Measurements from ENCODE around the gene EFHB. TPM values are rescaled to one million over a fixed set of nuclear protein-coding genes. Genes with fewer than 3 reads are reported as not detected.

The EFHB gene, protein sequence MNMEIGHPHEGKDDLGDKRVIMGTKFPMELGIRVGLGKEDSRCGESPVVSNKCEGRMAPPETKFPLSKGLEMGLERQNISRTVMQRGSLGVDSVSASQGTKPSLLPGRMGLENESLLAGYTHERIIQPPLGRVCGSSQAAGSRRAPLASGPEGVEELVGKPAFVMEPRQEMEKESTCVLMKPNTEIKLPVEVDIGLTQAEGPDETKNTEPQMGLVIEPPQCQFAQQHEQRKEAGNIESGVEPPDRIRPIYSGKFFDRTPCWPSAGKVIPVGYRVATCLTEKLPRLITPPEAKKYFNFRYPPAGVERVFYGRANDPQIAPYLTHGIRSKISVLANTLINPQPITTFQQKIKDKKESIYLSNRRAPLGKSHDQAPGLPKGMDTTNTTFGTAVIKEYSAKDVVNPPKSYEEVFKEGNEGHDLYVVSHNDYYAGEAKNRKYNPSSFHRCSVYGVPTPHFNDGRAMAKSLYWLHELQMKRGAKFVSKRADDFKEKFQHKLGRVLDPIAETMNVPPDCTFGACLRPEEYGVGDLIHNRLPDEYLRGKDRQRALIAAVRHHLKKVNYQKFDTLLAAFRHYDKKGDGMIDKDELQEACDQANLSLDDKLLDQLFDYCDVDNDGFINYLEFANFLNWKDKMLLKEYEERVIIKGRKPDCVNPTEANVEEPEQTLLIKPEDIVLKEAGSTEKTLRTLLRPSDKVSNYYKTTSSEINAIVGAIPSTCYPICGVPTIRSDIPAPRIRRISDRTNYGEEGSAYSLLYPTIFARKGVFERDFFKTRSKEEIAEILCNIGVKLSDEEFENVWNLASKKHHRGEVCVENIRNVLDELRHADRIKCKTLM
- 0.22 and 0.34 TPM in 2 replicates for total RNA-seq

DNA sequence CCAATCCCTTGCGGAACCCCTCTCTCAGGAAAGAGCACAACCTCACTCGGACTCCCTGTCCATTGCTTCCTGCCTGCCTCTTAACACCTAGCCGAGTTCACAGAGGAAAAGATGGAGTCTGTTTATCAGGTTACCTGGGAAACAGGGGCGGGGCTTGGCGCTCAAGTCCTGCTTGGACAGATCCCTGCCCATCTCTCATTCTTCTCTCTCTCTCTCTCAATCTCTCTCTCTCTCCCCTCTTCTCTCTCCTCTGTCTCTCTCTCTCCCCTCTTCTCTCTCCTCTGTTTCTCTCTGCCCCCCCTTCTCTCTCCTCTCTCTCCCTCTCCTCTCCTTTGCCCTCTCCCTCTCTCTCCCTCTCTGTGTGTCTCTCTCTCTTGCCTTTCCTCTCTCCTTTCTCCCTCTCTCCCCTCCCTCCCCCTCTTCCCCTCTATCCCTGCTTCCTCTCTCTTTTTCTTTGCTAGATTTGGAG lies at the start of gene EFHB:
Gene EFHB (minus strand): TSS at position 120 of the 469 bp plus-strand sequence. CDS start 199 bp downstream, outside the sequence.

DNA sequence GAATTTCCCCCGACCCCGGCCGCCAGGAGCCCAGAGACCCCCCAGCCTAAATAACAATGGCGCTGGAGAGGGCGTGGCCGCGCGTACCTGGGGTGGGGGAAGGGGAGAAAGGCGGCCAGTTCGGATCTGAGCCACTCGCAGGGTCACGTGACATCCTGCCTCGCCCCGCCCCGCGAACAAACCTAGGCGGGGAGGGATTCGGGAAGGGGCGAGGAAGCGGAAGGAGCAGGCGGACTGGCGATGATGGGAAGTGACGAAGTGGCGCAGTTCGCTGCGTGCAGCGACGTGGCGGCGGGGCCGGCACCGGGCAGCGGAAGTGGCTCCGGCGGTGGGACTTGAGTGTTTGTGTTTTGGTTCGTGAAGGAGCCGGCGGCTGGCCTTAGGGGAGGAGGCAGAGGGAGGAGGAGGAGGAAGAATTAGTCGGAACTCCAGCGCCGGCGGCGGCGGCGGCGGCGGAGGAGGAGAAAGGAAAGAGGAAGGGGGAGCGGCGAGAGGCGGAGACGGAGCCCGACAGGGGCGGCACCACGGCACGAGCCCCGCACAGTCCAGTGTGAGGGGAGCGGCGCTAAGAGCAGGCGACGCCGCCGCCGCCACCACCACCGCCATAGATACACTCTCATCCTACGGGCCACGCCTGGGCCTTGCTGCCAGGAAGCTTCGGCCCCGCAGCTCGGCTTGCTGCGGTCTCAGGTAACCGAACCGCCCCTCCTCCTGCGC lies 13.0 kb upstream of the EFHB start, which contains the start of gene RAB5A:
Gene RAB5A (plus strand): TSS at position 266 of the 717 bp plus-strand sequence. CDS start 3,802 bp downstream, outside the sequence.

Other genes with a start within 250 kb of the EFHB start
- 66.8 and 76.1 TPM in 2 replicates for gene RAB5A, start 12.9 kb upstream of the EFHB start, total RNA-seq
- gene PP2D1, start 78.0 kb upstream of the EFHB start, total RNA-seq, result not detected in 2 replicates
- 15.1 and 15.2 TPM in 2 replicates for gene KAT2B, start 106.2 kb upstream of the EFHB start, total RNA-seq